Ascending aorta (tissue), 2 donors: ENCODE measurements around the gene SLC25A53. TPM values are rescaled to one million over a fixed set of nuclear protein-coding genes. Genes with fewer than 3 reads are reported as not detected.
A peak's percentile ranks its signal among the peaks of the same experiment; 100 is the strongest.

Experiments used
- DNase-seq, 2 donors: peaks; one replicate each; pipeline ENCODE4 v3.0.0-alpha.2; 2019; ENCODE audit warnings: low spot score in 2 of 2
- H3K27ac ChIP-seq, 2 donors: fragments of 200-600 bp; sonication (generic); one replicate each; pipeline ENCODE4 v1.5.1; 2016 to 2017; ENCODE audit warnings: mild to moderate bottlenecking in 1 of 2
- H3K27me3 ChIP-seq: fragments of 200-600 bp; sonication (generic); one replicate; pipeline ENCODE4 v1.5.1; 2017
- H3K36me3 ChIP-seq, 2 donors: fragments of 200-600 bp; sonication (generic); one replicate each; pipeline ENCODE4 v1.5.1; 2016
- H3K4me1 ChIP-seq, 2 donors: fragments of 200-600 bp; sonication (generic); one replicate each; pipeline ENCODE4 v1.5.1; 2016 to 2017; ENCODE audit warnings: mild to moderate bottlenecking in 1 of 2
- H3K4me3 ChIP-seq, 2 donors: fragments of 200-600 bp; sonication (generic); one replicate each; pipeline ENCODE4 v1.5.1; 2016 to 2017; ENCODE audit warnings: mild to moderate bottlenecking in 1 of 2
- H3K9me3 ChIP-seq, 2 donors: fragments of 200-600 bp; sonication (generic); one replicate each; pipeline ENCODE4 v1.5.1; 2016
- intact Hi-C: fragments of 100-400 bp; cut with DNase I; formaldehyde crosslinking; loops from one replicate; pipeline ENCODE4 v1.15.1; 2023
- total RNA-seq: library from RNA; depleted of rRNA; stranded (reverse); fragments of >200 nt; gene quantifications from one replicate; pipeline ENCODE4 v1.1.0, GENCODE V29; 2016
- TF ChIP-seq, protein P1 (sequence below), 3 experiments: fragments of 200-600 bp in 2 of 3; fragments of 450-650 bp in 1 of 3; sonication (generic) in 2 of 3; IDR thresholded peaks; one replicate each; pipeline ENCODE4 v1.5.1; 2016 to 2019; ENCODE audit warnings: antibody characterized with exemption in 3 of 3, mild to moderate bottlenecking in 1 of 3, moderate library complexity in 1 of 3

Gene SLC25A53
- total RNA-seq, 1 donor from 2014 or later = 3.1 TPM

DNA sequence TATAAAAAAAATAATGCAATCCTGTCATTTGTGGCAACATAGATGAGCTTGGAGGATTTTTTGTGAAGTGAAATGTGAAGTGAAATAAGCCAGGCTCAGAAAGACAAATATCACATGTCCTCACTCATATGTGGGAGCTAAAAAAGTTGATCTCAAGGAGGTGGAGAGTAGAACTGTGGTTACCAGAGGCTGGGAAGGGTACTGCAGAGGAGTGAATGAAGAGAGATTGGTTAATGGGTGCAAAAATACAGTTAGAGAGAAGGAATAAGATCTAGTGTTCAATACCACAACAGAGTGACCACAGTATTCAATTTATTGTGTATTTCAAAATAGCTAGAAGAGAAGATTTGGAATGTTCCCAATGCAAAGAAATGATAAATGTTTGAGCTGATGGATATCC, 57.9 kb downstream of the SLC25A53 start:
- Histone ChIP-seq H3K4me1 (no peaks in the 10 kb centered on the region), H3K27me3 (no peaks in the 10 kb centered on the region), H3K27ac (no peak overlapping the region), H3K4me3 (no peak overlapping the region), H3K36me3 (no peaks in the 10 kb centered on the region), H3K9me3 (no peaks in the 10 kb centered on the region)
- intact Hi-C loops = loop anchor here (2.0 kb wide), 1 partner anchor 14 kb away; the partner anchor contains the start of gene ZCCHC18
- TF ChIP-seq, protein P1, sequence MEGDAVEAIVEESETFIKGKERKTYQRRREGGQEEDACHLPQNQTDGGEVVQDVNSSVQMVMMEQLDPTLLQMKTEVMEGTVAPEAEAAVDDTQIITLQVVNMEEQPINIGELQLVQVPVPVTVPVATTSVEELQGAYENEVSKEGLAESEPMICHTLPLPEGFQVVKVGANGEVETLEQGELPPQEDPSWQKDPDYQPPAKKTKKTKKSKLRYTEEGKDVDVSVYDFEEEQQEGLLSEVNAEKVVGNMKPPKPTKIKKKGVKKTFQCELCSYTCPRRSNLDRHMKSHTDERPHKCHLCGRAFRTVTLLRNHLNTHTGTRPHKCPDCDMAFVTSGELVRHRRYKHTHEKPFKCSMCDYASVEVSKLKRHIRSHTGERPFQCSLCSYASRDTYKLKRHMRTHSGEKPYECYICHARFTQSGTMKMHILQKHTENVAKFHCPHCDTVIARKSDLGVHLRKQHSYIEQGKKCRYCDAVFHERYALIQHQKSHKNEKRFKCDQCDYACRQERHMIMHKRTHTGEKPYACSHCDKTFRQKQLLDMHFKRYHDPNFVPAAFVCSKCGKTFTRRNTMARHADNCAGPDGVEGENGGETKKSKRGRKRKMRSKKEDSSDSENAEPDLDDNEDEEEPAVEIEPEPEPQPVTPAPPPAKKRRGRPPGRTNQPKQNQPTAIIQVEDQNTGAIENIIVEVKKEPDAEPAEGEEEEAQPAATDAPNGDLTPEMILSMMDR (IDR thresholded peaks at IDR 0.05) = no peak
- DNase-seq = no peak

DNA sequence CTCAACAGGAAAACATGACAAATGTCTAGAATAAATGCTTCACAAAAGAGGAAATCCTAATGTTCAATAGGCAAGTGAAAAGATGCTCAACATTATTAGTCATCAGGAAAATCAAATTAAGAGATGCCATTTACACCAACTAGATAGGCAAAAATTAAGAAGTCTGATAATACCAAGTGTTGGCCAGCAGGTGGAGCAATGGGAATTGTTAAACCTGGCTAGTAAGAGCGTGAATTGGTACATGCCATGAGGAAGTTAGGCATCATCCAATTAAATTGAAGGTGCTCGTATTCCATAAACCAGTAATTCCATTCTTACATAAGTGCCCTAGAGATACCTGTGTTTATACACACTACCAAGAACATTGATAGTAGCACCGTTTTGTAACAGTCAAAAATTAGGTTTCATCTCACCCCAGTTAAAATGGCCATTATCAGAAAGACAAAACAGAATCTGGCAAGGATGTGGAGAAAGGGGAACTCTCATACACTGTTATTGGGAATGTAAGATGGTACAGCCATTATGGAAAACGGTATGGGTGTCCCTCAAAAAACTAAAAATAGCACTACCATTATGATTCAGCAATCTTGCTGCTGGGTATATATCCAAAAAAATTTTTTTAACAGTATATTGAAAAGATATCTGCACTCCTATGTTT, 58.5 kb downstream of the SLC25A53 start:
- H3K4me1 ChIP-seq = no peaks in the 10 kb centered on the region
- H3K36me3 ChIP-seq = no peaks in the 10 kb centered on the region
- intact Hi-C loops = loop anchor here (2.0 kb wide), 1 partner anchor 15 kb away; the partner anchor contains the start of gene ZCCHC18
- H3K27me3 ChIP-seq = no peaks in the 10 kb centered on the region
- no peak for DNase-seq
- H3K27ac ChIP-seq = no peak overlapping the region
- H3K4me3 ChIP-seq = no peak overlapping the region
- no peaks in the 10 kb centered on the region for H3K9me3 ChIP-seq
- TF ChIP-seq, protein P1 (IDR thresholded peaks at IDR 0.05) = peak; percentile 39 to 64 (median 56)

DNA sequence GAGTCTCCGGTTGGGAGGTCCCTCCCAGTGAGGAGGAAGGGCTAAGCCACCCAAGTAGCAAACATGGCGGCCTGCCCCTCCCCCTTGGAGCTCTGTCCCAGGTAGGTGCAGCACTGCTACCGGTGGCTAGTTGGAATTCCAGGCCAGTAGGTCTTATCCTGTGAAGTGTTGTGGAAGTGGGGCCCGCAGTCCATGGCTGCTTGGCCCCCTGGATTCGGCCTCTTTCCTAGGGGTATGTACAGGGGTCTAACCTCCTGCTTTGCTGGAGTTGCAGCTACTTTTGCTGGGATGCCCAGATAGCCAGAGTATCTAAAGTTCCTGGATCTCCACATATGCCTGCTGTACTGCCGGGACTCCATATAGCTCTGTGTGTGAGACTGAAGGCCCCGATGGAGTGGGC, 70.9 kb downstream of the SLC25A53 start:
- Histone ChIP-seq H3K27ac (no peak overlapping the region), H3K9me3 (no peaks in the 10 kb centered on the region), H3K27me3 (no peaks in the 10 kb centered on the region), H3K4me1 (no peaks in the 10 kb centered on the region), H3K4me3 (no peak overlapping the region), H3K36me3 (no peaks in the 10 kb centered on the region)
- DNase-seq = no peak
- intact Hi-C loops = no loop called here
- TF ChIP-seq, protein P1 (IDR thresholded peaks at IDR 0.05) = no peak

DNA sequence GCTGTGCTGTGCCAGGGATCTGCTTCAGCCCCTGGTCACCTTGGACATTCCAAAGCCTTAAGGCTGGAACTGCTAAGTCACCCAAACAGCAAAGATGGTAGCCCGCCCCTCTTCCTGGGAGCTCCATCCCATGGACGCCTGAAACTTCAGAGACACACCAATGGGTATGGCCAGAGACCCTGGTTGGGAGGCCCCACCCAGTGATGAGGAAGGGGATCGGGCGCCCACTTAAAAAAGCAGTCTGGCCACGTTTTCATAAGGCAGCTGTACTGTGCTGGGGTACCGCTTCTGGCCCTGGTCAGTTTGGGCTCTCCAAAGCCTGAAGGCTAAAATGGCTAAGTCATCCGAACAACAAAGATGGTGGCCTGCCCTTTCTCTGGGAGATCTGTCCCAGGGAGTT, 71.3 kb downstream of the SLC25A53 start:
- DNase-seq = no peak
- Histone ChIP-seq H3K9me3 (no peaks in the 10 kb centered on the region), H3K27me3 (no peaks in the 10 kb centered on the region), H3K4me1 (no peaks in the 10 kb centered on the region), H3K36me3 (no peaks in the 10 kb centered on the region), H3K4me3 (no peak overlapping the region), H3K27ac (peak overlapping the region in 1 of 2 donors; percentile 12)
- TF ChIP-seq, protein P1 (IDR thresholded peaks at IDR 0.05) = no peak
- intact Hi-C loops = no loop called here

DNA sequence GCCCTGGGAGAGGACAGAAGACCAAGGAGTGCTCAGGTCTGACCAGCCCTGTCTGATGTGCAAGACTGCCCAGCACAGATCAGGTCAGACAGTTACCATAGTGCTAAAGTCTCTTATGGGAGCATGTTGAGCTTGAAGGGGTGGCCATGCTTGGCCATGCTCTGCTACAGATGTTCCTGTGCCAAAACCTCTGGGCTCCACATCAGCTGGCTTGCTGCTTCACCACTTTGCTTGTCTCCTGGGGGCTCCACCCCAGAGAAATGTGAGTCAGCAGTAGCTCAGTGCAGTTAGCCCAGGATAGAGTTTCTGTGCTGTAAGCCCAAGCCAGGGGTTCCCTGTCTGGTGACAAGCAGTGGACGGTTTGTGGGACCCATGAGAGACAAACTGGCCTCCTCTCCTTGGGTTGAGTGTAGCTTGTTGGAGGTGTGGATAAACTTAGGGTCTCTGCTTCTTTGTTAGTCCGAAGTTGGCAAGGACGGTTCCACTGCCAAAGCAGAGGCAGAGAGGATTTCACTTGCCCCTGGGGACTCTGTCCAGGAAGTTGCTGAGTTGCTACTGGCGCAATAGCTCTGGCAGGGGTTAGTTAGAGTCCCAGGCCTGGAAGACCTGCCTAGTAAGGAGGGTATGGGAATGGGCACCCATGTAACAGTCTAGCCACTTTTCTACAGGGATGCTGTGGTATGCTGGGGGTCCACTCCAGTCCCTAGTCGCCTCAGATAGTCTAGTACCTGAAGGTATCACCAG, 72.1 kb downstream of the SLC25A53 start:
- Histone ChIP-seq H3K4me3 (no peak overlapping the region), H3K27me3 (no peaks in the 10 kb centered on the region), H3K36me3 (no peaks in the 10 kb centered on the region), H3K4me1 (no peaks in the 10 kb centered on the region), H3K27ac (peak overlapping the region in 1 of 2 donors; percentile 12), H3K9me3 (no peaks in the 10 kb centered on the region)
- TF ChIP-seq, protein P1 (IDR thresholded peaks at IDR 0.05) = no peak
- intact Hi-C loops = no loop called here
- no peak for DNase-seq
